OCI-LY3 (cell line): ENCODE measurements around the gene RPL4.
"Not testable (repeated sequence)": the region's sequence is repeated elsewhere in the genome, so short reads cannot be mapped to it uniquely, and the experiment has no call there.

ENCODE experiments used
- H2AFZ ChIP-seq: fragments of 200-600, 300-600 bp; shearing (Covaris generic); 2 replicates; pipeline ENCODE4 v1.6.0; 2014; ENCODE audit warnings: antibody characterized with exemption, low read depth, low read length
- H3K27ac ChIP-seq: fragments of 200-600, 300-600 bp; sonication (generic); 2 replicates; pipeline ENCODE4 v1.5.1; 2014; ENCODE audit warnings: mild to moderate bottlenecking, low read length, moderate library complexity, mixed read lengths
- H3K27me3 ChIP-seq: fragments of 200-600, 300-600 bp; sonication (generic); 2 replicates; pipeline ENCODE4 v1.6.1; 2014; ENCODE audit warnings: low read depth, low read length, mixed read lengths
- H3K36me3 ChIP-seq: fragments of 200-600, 300-600 bp; sonication (generic); replicated peaks from 2 replicates; pipeline ENCODE3; 2014; ENCODE audit warnings: low read depth, low read length, mixed read lengths
- H3K4me1 ChIP-seq: fragments of 300-600, 200-600 bp; sonication (generic); 2 replicates; pipeline ENCODE4 v1.6.1; 2014; ENCODE audit warnings: low read length, mixed read lengths
- H3K4me2 ChIP-seq: fragments of 200-600, 300-600 bp; sonication (generic); 2 replicates; pipeline ENCODE4 v1.6.1; 2014; ENCODE audit warnings: low read length, mixed read lengths
- H3K4me3 ChIP-seq: fragments of 300-600, 200-600 bp; sonication (generic); 2 replicates; pipeline ENCODE4 v1.5.1; 2014; ENCODE audit warnings: antibody characterized with exemption, mild to moderate bottlenecking, low read length, moderate library complexity
- H3K79me2 ChIP-seq: fragments of 300-600, 200-600 bp; shearing (Covaris generic); 2 replicates; pipeline ENCODE4 v1.6.1; 2014; ENCODE audit warnings: mild to moderate bottlenecking, low read length, mixed read lengths
- H3K9ac ChIP-seq: fragments of 300-600, 200-600 bp; shearing (Covaris generic); 2 replicates; pipeline ENCODE4 v1.6.0; 2014; ENCODE audit warnings: mild to moderate bottlenecking, low read length, moderate library complexity
- H3K9me3 ChIP-seq: fragments of 200-600, 300-600 bp; shearing (Covaris generic); 2 replicates; pipeline ENCODE4 v1.6.1; 2014; ENCODE audit warnings: low read length, mixed read lengths; ENCODE audit not compliant: insufficient read depth
- H4K20me1 ChIP-seq: fragments of 200-600, 300-600 bp; sonication (generic); 2 replicates; pipeline ENCODE4 v1.6.1; 2016; ENCODE audit warnings: low read length, mixed read lengths; ENCODE audit not compliant: insufficient read depth
- EZH2phosphoT487 ChIP-seq: fragments of 200-600 bp; shearing (Covaris generic); IDR thresholded peaks from 2 replicates; pipeline ENCODE4 v1.6.1; 2018; ENCODE audit warnings: antibody characterized with exemption, mixed run types, low read depth
- TF ChIP-seq, protein P1 (sequence below): fragments of 200-600, 300-600 bp; sonication (generic); IDR thresholded peaks from 2 replicates; pipeline ENCODE4 v1.5.1; 2014; ENCODE audit warnings: antibody characterized with exemption, low read length, low read depth

Gene RPL4

DNA sequence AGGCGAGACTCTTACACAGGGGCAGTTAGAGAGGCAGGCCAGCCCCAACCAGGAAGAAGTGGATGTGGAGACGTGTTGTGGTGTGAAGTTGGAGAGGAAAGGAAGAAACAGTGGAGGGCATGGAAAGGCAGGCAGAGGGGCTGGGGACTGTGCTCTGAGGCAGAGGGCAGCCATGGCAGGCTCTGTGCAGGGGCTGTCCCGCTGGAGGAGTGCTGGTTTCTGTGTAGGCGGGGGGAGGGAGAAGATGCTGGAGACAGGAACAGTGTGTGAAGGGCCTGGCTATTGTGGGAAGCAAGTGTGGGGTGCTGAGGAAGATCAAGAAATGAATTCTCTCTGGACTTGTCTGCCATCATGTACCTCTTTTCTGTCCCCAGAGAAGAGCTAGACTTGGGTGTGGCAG lies 28.1 kb downstream of the RPL4 start:
- TF ChIP-seq, protein P1, sequence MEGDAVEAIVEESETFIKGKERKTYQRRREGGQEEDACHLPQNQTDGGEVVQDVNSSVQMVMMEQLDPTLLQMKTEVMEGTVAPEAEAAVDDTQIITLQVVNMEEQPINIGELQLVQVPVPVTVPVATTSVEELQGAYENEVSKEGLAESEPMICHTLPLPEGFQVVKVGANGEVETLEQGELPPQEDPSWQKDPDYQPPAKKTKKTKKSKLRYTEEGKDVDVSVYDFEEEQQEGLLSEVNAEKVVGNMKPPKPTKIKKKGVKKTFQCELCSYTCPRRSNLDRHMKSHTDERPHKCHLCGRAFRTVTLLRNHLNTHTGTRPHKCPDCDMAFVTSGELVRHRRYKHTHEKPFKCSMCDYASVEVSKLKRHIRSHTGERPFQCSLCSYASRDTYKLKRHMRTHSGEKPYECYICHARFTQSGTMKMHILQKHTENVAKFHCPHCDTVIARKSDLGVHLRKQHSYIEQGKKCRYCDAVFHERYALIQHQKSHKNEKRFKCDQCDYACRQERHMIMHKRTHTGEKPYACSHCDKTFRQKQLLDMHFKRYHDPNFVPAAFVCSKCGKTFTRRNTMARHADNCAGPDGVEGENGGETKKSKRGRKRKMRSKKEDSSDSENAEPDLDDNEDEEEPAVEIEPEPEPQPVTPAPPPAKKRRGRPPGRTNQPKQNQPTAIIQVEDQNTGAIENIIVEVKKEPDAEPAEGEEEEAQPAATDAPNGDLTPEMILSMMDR: no peak
- TF ChIP-seq EZH2phosphoT487: no peak
- H3K27ac ChIP-seq: no peak overlapping the region
- H3K27me3 ChIP-seq: no peaks in the 10 kb centered on the region
- no peak overlapping the region for H2AFZ ChIP-seq
- no peaks in the 10 kb centered on the region for H3K9me3 ChIP-seq
- H4K20me1 ChIP-seq: peaks cover 23% of the 10 kb centered on the region
- no peak overlapping the region for H3K9ac ChIP-seq
- no peaks in the 10 kb centered on the region for H3K4me1 ChIP-seq
- no peak overlapping the region for H3K4me3 ChIP-seq
- H3K36me3 ChIP-seq: peaks cover 4% of the 10 kb centered on the region
- no peak overlapping the region for H3K4me2 ChIP-seq
- H3K79me2 ChIP-seq: peaks cover 4% of the 10 kb centered on the region; the same call in 1 of the 2 replicates

DNA sequence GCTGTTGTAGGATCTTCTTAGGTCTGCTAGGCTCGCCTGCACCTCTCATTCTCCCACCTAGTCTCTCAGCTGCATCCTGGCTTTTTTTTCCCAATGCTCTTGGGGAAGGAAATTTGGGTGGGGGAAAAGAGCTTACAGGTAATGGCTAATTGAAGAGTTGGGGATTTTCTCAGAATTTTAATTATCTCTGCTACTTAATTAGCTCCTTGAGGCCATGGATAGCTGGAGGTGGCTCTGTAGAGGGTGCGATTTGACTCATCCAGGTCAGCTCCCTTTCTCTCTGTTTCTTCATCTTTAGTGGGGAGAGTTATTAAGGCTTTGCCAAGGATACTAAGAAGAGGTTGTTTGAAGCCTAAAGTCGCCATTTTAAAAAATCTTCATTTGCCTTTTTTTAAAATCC lies 29.7 kb downstream of the RPL4 start:
- no peaks in the 10 kb centered on the region for H3K4me1 ChIP-seq
- TF ChIP-seq EZH2phosphoT487: no peak
- TF ChIP-seq, protein P1: no peak
- H2AFZ ChIP-seq: no peak overlapping the region
- peaks cover 16% of the 10 kb centered on the region for H4K20me1 ChIP-seq
- no peak overlapping the region for H3K9ac ChIP-seq
- H3K9me3 ChIP-seq: no peaks in the 10 kb centered on the region
- H3K27ac ChIP-seq: no peak overlapping the region
- H3K27me3 ChIP-seq: no peaks in the 10 kb centered on the region
- H3K36me3 ChIP-seq: no peaks in the 10 kb centered on the region
- H3K4me2 ChIP-seq: no peak overlapping the region
- H3K4me3 ChIP-seq: no peak overlapping the region
- peaks cover 4% of the 10 kb centered on the region; the same call in 1 of the 2 replicates for H3K79me2 ChIP-seq

GRCh38 chr15:66474135-66474534 lies 30.5 kb downstream of the RPL4 start:
- no peaks in the 10 kb centered on the region for H3K4me1 ChIP-seq
- H3K4me3 ChIP-seq: no peak overlapping the region
- H3K27me3 ChIP-seq: no peaks in the 10 kb centered on the region
- no peaks in the 10 kb centered on the region for H3K9me3 ChIP-seq
- H3K79me2 ChIP-seq: peaks cover 4% of the 10 kb centered on the region; the same call in 1 of the 2 replicates
- H2AFZ ChIP-seq: no peak overlapping the region
- peaks cover 12% of the 10 kb centered on the region for H4K20me1 ChIP-seq
- H3K27ac ChIP-seq: no peak overlapping the region
- no peak overlapping the region for H3K4me2 ChIP-seq
- no peak overlapping the region for H3K9ac ChIP-seq
- H3K36me3 ChIP-seq: no peaks in the 10 kb centered on the region
- TF ChIP-seq, protein P1: no peak
- no peak for TF ChIP-seq EZH2phosphoT487

DNA sequence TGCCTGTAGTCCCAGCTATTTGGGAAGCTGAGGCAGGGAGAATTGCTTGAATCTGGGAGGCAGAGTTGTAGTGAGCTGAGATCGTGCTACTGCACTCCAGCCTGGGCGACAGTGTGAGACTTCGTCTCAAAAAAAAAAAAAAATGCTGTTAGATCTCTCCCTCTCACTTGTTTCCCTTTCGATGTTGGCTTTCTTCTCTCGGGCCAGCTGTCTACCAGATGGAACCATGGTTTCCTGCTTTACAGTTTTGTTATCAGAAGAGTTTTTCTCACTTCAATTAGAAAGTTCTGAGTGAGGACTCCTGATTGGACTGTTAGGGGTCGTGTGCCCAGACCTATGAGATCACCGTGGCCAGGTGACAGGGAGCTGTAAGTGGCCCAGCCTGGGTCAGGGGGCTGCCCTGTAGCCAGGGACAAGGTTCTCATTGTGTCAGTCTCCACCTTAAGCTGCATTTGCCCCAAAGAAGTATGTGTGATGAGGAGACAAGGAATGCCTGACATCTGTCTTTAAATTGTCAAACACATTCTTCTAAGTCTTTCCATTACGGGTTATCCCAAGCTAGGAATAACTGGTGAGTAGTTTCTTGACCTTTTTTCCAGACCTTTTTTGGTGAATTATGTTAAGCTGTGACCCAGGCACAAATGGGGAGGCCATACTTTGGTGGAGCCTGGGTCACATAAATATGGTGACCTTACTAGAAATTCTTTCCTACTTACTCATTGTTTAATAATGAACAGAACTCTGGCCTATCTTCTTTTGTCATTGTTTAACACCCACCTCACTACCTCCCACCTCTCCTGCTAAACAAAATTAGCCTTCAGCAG lies 32.3 kb downstream of the RPL4 start:
- no peaks in the 10 kb centered on the region for H3K4me1 ChIP-seq
- peaks cover 4% of the 10 kb centered on the region; the same call in 1 of the 2 replicates for H3K79me2 ChIP-seq
- no peaks in the 10 kb centered on the region for H3K27me3 ChIP-seq
- no peak overlapping the region for H3K4me2 ChIP-seq
- TF ChIP-seq, protein P1: no peak
- TF ChIP-seq EZH2phosphoT487: no peak
- no peak overlapping the region for H3K9ac ChIP-seq
- no peak overlapping the region for H2AFZ ChIP-seq
- peaks cover 11% of the 10 kb centered on the region for H4K20me1 ChIP-seq
- H3K9me3 ChIP-seq: no peaks in the 10 kb centered on the region
- H3K36me3 ChIP-seq: no peaks in the 10 kb centered on the region
- H3K27ac ChIP-seq: no peak overlapping the region
- H3K4me3 ChIP-seq: no peak overlapping the region

DNA sequence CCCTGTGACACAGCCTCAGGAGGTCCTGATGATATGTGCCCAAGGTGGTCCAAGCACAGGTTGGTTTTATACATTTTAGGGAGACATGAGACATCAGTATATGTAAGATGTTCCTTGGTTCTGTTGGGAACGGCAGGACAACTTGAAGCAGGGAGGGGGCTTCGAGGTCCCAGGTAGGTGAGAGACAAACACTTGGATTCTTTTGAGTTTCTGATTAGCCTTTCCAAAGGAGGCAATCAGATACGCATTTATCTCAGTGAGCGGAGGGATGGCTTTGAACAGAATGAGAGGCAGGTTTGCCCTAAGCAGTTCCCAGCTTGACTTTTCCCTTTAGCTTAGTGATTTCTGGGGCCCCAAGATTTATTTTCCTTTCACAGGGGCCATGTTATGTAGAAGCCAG lies 33.8 kb downstream of the RPL4 start:
- H3K9ac ChIP-seq, H3K9me3 ChIP-seq, H3K4me3 ChIP-seq, H3K79me2 ChIP-seq, H3K27ac ChIP-seq, H2AFZ ChIP-seq, H3K4me2 ChIP-seq, H3K27me3 ChIP-seq, H3K4me1 ChIP-seq, H3K36me3 ChIP-seq, H4K20me1 ChIP-seq: not testable (repeated sequence)
